GM18951 (cell line): ENCODE measurements around the gene ASZ1.
"Not testable (repeated sequence)": the region's sequence is repeated elsewhere in the genome, so short reads cannot be mapped to it uniquely, and the experiment has no call there.

ENCODE experiments used
- POLR2A ChIP-seq: IDR thresholded peaks from 4 replicates; pipeline ENCODE4 v1.6.1; 2011; ENCODE audit warnings: mild to moderate bottlenecking; ENCODE audit not compliant: insufficient read length, insufficient read depth; ENCODE audit errors: extremely low read depth
- in situ Hi-C: fragments of 300-500 bp; cut with MboI; formaldehyde crosslinking; loops from one replicate; pipeline ENCODE4 v1.12.0; 2022; ENCODE audit warnings: low sequenced_read_pairs, mixed read lengths, inconsistent platforms; ENCODE audit not compliant: unreplicated experiment

Gene ASZ1

GRCh38 chr7:117424090-117424829, 3.0 kb downstream of the ASZ1 start:
- in situ Hi-C loops = no loop called here
- no peak for TF ChIP-seq POLR2A

DNA sequence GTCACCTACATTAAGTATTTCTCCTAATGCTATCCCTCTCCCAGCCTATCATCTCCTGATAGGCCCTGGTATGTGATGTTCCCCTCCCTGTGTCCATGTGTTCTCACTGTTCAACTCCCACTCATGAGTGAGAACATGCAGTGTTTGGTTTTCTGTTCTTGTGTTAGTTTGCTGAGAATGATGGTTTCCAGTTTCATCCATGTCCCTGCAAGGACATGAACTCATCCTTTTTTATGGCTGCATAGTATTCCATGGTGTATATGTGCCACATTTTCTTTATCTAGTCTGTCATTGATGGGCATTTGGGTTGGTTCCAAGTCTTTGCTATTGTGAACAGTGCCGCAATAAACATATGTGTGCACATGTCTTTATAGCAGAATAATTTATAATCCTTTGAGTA, 12.7 kb downstream of the ASZ1 start:
- in situ Hi-C loops = not testable (repeated sequence)

- TF ChIP-seq POLR2A = no peak
- in situ Hi-C loops = no loop called here
These were observed 14.2 kb downstream of the ASZ1 start for GRCh38 chr7:117412946-117413559.

- in situ Hi-C loops = no loop called here
- TF ChIP-seq POLR2A = no peak
These were observed 14.9 kb downstream of the ASZ1 start for GRCh38 chr7:117412390-117412789.

- no peak for TF ChIP-seq POLR2A
- in situ Hi-C loops = no loop called here
These were observed 15.8 kb downstream of the ASZ1 start for GRCh38 chr7:117411539-117411938.

DNA sequence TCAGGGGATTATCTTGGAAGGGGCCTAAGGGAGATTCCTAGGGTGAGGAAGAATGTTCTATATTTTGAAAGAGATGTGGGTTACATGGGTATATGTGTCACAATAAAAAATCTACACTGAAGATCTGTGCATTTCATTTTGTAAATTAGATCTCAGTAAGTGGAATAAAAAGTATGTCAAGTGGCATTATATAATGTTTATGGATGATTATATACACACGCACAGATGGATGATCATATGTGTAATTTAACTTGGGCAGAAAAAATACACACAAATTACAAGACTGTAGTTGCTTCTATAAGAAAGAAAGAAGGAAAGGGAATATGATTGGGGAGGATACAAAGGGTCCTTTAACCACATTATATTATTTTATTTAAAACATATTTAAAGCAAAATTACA, 18.5 kb downstream of the ASZ1 start:
- TF ChIP-seq POLR2A = no peak
- in situ Hi-C loops = no loop called here

DNA sequence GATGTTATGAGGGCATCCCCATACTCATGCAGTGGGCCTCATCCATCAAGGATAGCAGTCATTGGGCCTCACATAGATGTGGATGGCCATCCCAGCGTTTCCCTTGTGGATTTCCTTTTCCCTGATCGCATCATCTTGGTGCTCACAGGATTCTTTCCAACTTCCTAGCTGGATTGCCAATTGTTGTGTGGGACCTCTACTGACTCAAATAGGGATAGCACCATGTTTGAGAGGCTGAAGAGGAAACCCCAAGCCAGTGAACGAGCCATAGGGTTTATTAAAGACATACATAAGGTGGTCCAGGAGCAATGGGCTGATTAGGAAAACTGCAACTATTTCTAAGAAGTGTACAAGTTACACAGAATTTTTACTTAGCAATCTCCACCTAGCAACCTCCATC, 21.8 kb downstream of the ASZ1 start:
- TF ChIP-seq POLR2A = no peak

GRCh38 chr7:117403737-117404136, 23.6 kb downstream of the ASZ1 start:
- TF ChIP-seq POLR2A = no peak
- in situ Hi-C loops = no loop called here

More for the DNA sequence above, 21.8 kb downstream of the ASZ1 start:
- in situ Hi-C loops = no loop called here

- in situ Hi-C loops = no loop called here
- no peak for TF ChIP-seq POLR2A
These were observed 25.2 kb downstream of the ASZ1 start for GRCh38 chr7:117402109-117402508.

DNA sequence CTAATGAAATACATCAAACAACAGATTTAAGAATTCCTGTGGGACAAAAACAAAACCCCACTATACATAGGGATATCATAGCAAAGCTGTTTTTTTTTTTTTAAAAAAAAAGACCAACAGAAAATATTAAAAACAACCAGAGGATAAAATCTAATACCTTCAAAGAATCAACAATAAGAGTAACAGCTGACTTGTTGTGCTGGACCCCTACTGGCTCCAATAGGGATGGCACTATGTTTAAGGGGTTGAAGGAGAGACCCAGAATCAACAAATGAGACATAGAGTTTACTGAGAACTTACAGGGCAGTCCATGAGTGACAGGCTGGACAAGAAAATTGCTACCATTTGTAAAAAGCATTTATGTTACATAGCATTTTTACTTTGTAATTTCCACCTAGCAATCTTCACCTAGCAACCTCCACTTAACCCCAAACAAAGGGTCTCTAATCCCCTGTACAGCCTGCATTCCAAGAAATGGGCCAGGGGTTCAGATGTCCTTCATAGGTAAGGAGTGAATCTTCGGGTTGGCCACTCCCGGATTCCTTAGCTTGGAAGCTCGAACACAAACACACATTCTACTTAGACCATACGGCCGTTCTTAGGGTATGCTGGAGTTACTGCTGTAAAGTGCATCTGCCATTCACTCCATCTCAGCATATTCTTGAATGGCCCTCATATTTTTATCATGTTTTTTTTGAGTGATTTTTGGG, 25.8 kb downstream of the ASZ1 start:
- in situ Hi-C loops = no loop called here
- TF ChIP-seq POLR2A = no peak

DNA sequence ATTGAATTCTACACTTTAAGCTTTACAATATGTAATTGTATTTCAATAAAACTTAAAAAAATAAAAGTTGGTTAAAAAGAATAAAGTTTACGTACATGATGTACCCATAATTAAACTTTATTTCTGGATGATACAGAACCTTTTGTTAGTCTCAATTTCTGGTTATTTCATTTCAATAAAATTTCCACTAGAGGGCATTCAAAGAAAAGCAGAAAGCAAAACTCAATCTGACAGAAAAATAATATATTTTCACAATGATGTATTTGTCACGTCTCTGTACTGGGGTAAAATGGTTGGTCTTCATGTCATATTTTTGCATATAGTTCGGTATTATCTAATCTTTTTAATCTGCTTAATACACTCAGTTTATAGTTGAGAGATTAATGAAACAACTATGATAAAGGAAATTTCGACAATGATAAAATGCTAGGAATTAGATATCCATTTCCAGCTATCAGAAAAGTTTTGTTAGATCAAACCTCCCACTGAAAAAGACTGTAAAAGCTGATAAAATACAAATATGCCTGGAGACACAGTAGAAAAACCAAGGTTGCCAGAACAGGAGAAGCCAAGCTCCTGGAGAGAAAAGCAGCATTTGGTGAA, 27.4 kb downstream of the ASZ1 start:
- no peak for TF ChIP-seq POLR2A
- in situ Hi-C loops = loop anchor here (25.0 kb wide), 2 partner anchors 188 to 463 kb away; no protein-coding TSS in a partner anchor

DNA sequence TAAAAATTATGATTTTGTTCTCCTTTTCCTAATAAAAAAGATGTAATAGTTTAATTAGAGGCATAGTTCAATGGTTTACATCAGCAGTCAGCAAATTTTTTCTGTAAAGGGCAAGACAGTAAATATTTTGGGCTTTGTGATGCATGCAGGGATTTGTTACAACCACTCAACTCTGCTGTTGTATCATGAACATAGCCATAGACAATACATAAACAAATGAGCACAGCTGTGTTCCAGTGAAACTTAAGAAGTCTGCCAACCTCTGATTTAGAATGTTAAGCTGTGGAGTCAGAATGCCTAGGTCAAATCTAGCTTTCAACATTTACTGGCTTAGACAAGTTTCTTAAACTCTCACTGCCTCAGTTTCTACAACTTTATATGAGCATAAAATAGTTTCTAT, 31.6 kb downstream of the ASZ1 start:
- no peak for TF ChIP-seq POLR2A
- in situ Hi-C loops = loop anchor here (25.0 kb wide), 2 partner anchors 183 to 458 kb away; no protein-coding TSS in a partner anchor

- in situ Hi-C loops = loop anchor here (25.0 kb wide), 2 partner anchors 181 to 456 kb away; no protein-coding TSS in a partner anchor
- no peak for TF ChIP-seq POLR2A
These were observed 33.5 kb downstream of the ASZ1 start for GRCh38 chr7:117393781-117394180.
